ENCODE data around the gene NFATC4. TPM values are rescaled to one million over a fixed set of nuclear protein-coding genes. Genes with fewer than 3 reads are reported as not detected.

Gene NFATC4
- total RNA-seq, 1 donor from 2014 or later, result 0.21 TPM

DNA sequence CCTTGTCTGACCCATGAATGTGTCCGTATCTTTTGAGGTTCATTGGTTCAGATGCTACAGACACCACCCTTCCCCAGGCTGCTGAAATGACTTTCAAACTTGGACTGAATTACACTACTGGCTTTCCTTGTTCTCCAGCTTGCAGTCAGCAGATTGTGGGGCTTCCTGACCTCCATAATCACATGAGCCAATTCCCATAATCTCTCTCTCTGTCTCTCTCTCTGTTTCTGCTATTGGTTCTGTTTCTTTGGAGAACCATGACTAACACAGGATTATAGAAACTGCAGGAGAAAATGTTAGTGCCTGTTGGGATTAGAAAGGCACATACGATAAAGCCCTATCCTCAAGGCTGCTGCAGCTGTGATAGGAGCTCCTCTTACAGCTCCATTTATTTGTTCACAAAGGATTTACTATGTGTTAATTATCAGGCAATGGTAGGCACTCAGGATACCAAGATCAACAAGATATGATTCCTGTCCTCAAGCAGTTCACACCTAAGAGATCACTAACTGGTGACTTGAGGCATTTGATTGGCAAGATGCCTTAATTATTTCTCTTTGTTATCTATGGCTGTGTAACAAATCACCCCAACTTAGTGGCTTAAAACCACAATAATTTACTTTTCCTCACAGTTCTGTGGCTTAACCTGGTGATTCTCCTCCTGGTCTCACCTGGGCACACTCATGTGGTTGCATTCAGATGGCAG, 20.6 kb downstream of the NFATC4 start:
- no peaks in the 10 kb centered on the region for H3K9me3 Mint-ChIP-seq
- H3K4me3 Mint-ChIP-seq (ENCODE audit: low read depth), result no peak overlapping the region

DNA sequence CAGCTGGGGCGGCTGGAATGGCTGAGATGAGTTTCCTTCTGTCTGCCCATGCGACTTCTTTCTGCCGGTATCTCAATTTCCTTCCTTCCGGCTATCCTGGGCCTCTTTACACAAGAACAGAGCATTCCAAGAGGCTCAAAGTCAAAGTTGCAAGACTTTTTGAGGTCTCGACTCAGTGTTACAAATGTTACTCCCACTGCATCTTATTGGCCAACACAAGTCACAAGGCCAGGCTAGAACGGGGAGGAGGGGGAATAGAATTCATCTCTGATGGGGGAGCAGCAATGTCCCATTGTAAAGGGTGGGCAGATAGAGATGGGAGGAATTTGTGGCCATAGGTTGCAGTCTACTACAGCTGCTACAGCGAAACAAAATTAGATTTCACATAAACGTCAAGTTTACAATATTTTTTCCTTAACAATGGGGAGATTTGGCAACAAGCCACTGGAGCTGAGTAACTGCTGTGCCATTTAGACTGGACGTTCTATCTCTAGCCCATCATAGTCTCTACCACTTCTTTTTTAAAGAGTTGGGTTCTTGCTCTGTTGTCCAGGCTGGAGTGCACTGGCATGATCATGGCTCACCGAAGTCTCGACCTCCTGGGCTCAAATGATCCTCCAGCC, 21.4 kb downstream of the NFATC4 start:
- H3K27ac Mint-ChIP-seq, result no peak overlapping the region
- peaks cover 32% of the 10 kb centered on the region for H3K27me3 Mint-ChIP-seq (ENCODE audit: low read depth)
- intact Hi-C loops (cut with micrococcal nuclease), result no loop called here
- H3K9me3 Mint-ChIP-seq, result no peaks in the 10 kb centered on the region
- no peak for DNase-seq (ENCODE audit: low spot score)
- no peak overlapping the region for H3K4me3 Mint-ChIP-seq (ENCODE audit: low read depth)
- no peaks in the 10 kb centered on the region for H3K36me3 Mint-ChIP-seq (ENCODE audit: low read depth)
- H3K4me1 Mint-ChIP-seq (ENCODE audit: low read depth), result no peaks in the 10 kb centered on the region

More for the DNA sequence above, 20.6 kb downstream of the NFATC4 start:
- no peaks in the 10 kb centered on the region for H3K36me3 Mint-ChIP-seq (ENCODE audit: low read depth)
- no peak overlapping the region for H3K27ac Mint-ChIP-seq
- no peaks in the 10 kb centered on the region for H3K4me1 Mint-ChIP-seq (ENCODE audit: low read depth)
- H3K27me3 Mint-ChIP-seq (ENCODE audit: low read depth), result peaks cover 33% of the 10 kb centered on the region
- DNase-seq (ENCODE audit: low spot score), result no peak
- intact Hi-C loops (cut with micrococcal nuclease), result no loop called here

DNA sequence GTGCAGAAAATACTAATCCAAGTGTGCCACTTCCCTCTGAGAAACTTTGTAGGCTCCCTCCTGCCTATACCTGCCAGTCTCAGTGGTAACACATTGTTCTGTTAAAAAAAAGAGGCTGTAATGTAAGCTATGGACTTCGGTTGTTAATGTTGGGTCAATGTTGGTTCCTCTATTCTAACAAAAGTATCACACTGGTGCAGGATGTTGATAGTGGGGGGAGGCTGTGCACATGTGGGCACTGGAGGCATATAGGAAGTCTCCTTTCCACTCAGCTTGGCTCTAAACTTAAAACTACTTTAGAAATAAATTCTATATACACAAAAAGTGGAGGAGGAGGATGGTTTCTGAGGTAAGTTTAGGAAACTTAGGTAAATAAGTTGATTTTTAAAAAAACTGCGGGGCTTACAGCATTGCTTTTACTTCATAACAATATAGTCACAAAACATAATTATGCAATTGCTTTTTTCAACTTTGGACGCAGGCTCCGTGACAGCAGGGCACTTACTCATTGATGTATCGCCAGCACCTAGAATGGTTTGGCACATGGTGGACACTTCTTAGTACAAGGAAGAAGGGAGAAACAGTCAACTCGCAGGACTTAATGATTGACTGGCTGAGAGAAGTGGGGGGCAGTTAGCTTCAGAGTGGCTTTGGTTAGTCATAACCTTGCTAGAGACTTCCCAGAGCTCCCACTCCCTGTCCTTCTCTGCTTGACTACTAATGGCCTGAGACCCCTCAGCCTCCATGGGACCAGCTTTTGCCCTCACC, 22.9 kb downstream of the NFATC4 start:
- Mint-ChIP-seq H3K27ac (no peak overlapping the region), H3K4me1 (ENCODE audit: low read depth) (no peaks in the 10 kb centered on the region), H3K36me3 (ENCODE audit: low read depth) (no peaks in the 10 kb centered on the region), H3K27me3 (ENCODE audit: low read depth) (peaks cover 31% of the 10 kb centered on the region), H3K9me3 (no peaks in the 10 kb centered on the region), H3K4me3 (ENCODE audit: low read depth) (no peak overlapping the region)
- no peak for DNase-seq (ENCODE audit: low spot score)
- intact Hi-C loops (cut with micrococcal nuclease), result no loop called here

DNA sequence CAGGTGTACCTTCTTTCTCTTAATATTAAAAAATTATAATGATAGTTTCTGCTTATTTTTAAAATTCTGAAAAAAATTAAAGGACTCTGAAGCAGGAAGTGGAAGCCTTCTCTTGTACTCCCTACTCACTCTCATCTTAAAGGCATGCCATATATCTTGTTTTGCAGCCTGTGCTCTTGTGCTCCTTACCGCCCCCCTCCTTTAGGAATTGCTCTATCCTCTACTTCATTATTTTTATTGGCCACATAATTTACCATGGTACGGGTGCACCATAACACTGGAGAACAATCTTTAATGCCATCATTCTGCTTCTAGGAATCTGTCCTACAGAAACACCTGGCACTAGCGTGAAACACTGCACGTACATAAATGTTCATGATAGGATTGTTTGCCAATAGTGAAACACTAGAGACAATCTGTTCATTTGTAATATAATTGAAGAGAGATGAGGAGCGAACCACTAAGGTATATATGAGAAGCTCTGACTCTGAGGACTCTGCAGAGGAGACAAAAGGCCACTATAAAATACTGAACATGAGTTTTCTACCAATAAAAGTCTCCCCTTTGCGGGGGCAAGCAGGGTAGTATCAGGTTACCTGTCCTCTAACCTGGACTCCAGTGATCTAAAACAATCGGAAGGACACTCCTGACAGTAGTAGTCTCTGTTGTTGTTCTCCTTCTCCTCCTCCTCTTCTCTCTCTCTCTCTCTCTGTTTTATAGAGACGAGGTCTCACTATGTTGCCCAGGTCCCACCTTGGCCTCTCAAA, 24.5 kb downstream of the NFATC4 start:
- no peak overlapping the region for H3K4me3 Mint-ChIP-seq (ENCODE audit: low read depth)
- no peak for DNase-seq (ENCODE audit: low spot score)
- H3K4me1 Mint-ChIP-seq (ENCODE audit: low read depth), result no peaks in the 10 kb centered on the region
- peaks cover 39% of the 10 kb centered on the region for H3K27me3 Mint-ChIP-seq (ENCODE audit: low read depth)
- H3K27ac Mint-ChIP-seq, result no peak overlapping the region
- intact Hi-C loops (cut with micrococcal nuclease), result no loop called here
- no peaks in the 10 kb centered on the region for H3K36me3 Mint-ChIP-seq (ENCODE audit: low read depth)
- H3K9me3 Mint-ChIP-seq, result no peaks in the 10 kb centered on the region

DNA sequence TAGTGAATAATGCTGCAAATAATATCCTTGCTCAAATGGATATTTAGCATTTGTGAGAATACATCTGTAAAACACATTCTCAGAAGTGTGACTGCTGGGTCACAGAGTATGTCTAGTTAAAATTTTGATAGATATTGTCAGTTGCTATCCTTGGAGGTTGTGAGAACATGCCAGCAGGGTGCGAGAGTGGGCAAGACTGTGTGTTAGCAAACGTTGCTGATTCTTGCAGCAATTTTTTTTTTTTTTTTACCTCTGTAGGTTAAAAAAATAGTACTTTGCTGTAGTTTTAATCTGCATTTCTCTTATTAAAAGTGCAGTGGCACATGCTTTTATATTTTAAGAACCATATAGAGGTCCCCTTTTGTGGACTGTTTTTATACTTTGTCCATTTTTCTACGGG, 26.3 kb downstream of the NFATC4 start:
- H3K27ac Mint-ChIP-seq, result no peak overlapping the region
- H3K36me3 Mint-ChIP-seq (ENCODE audit: low read depth), result no peaks in the 10 kb centered on the region
- intact Hi-C loops (cut with micrococcal nuclease), result no loop called here
- H3K4me3 Mint-ChIP-seq (ENCODE audit: low read depth), result no peak overlapping the region
- peaks cover 26% of the 10 kb centered on the region for H3K27me3 Mint-ChIP-seq (ENCODE audit: low read depth)
- no peaks in the 10 kb centered on the region for H3K4me1 Mint-ChIP-seq (ENCODE audit: low read depth)
- DNase-seq (ENCODE audit: low spot score), result no peak
- no peaks in the 10 kb centered on the region for H3K9me3 Mint-ChIP-seq

DNA sequence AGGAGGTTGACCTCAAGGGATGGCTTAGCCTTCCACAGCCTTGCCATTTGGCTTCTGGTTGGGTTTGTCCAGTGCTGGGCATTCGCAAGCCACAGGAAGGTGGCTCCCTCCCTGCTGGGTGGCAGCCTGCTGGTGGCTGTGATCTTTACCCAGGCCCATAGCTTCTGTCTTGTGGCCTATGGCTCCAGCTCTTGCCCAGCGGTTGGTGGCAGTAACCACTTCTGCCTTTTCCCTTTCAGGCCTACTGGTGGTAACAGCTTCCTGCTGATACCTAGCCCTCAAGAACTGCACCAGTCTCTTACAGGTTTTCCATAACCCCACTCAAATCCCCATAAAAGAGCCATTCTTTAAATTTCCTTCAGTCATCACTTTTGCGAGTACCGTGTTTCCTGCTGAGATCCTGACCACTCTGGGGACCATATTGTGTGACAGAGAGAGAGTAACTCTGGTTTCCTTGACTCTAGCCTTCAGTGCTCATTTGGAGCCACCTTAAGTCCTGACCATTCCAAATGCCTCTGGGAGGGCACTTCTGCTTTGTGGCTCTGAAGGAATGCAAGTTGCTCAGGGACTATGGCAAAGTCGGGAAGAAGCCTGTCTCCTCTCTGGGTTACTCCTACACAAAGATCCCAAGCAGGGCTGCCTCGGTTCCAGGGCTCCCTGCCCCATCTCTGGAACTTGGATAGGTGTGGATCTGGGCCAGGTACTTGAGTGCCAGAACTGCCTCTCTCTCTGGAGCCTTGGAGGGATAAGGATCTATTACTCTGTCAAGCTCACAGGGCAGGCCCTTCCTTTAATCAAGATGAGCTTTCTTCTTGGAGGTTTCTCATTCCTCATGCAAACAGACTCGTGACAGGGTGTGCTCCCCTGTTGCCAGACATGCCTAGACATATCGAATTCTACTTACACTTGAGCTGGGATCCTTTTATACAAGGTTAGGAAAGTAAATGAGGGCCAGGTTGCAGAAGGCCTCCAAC, 27.9 kb downstream of the NFATC4 start:
- intact Hi-C loops (cut with micrococcal nuclease), result no loop called here

DNA sequence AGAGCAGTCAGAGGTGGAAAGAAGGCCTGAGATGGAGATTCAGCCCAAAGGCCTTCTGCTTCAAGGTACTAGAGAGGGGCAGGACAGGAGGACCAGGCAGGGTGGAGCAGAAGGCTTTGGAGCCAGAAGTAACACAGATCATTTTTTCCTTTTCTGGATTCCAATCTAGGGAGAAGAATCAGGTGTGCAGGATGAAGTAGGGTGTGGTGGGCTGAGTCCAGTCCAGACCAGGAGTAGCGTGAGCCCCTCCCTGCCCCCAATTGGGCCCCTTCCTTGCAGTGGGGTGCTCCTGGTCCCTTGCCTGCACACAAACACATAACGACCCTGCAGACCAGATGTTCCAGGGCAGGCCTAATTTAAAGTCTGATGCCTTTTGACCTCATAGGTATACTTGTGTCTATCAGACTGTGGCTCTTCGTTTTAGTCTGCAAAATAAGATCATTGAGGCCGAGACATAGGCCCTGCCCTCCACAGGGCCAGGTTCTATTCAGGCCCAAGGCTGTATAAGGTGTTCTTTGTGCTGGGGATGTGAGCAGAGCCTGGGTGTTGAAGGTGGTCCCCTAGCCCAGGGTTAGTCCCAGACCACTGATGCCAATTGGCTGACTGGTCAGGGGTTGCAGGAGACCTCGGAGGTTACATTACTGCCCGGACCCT, 29.8 kb downstream of the NFATC4 start:
- Mint-ChIP-seq H3K9me3 (no peaks in the 10 kb centered on the region), H3K27ac (no peak overlapping the region), H3K4me3 (ENCODE audit: low read depth) (no peak overlapping the region), H3K36me3 (ENCODE audit: low read depth) (no peaks in the 10 kb centered on the region), H3K27me3 (ENCODE audit: low read depth) (peaks cover 43% of the 10 kb centered on the region), H3K4me1 (ENCODE audit: low read depth) (peaks cover 2% of the 10 kb centered on the region)
- intact Hi-C loops (cut with micrococcal nuclease), result no loop called here
- no peak for DNase-seq (ENCODE audit: low spot score)

More for the DNA sequence above, 27.9 kb downstream of the NFATC4 start:
- no peaks in the 10 kb centered on the region for H3K36me3 Mint-ChIP-seq (ENCODE audit: low read depth)
- no peak for DNase-seq (ENCODE audit: low spot score)
- no peaks in the 10 kb centered on the region for H3K9me3 Mint-ChIP-seq
- peaks cover 34% of the 10 kb centered on the region for H3K27me3 Mint-ChIP-seq (ENCODE audit: low read depth)
- H3K4me3 Mint-ChIP-seq (ENCODE audit: low read depth), result no peak overlapping the region
- H3K27ac Mint-ChIP-seq, result no peak overlapping the region
- peaks cover 2% of the 10 kb centered on the region for H3K4me1 Mint-ChIP-seq (ENCODE audit: low read depth)

DNA sequence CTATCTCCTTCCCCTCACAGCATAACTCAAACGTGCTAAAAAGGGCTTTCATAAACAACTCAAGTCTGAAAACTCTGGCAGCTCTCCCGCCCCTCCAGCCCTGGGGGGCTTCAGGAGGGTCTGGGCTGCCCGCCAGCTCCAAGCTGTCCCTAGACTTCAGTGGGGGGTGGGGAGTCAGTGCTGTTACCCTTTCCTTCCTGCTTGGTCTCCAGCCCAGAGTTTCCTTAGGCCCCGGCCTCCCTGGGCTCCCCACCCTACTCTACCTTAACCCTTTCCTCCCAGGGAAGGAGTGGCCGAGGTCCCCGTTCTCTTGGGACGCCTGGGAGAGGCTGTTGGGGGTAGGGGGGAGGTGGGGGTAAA, 30.3 kb downstream of the NFATC4 start:
- Mint-ChIP-seq H3K27ac (no peak overlapping the region), H3K4me1 (ENCODE audit: low read depth) (peaks cover 2% of the 10 kb centered on the region), H3K36me3 (ENCODE audit: low read depth) (no peaks in the 10 kb centered on the region), H3K27me3 (ENCODE audit: low read depth) (peaks cover 48% of the 10 kb centered on the region), H3K9me3 (no peaks in the 10 kb centered on the region), H3K4me3 (ENCODE audit: low read depth) (no peak overlapping the region)
- intact Hi-C loops (cut with micrococcal nuclease), result no loop called here
- no peak for DNase-seq (ENCODE audit: low spot score)

DNA sequence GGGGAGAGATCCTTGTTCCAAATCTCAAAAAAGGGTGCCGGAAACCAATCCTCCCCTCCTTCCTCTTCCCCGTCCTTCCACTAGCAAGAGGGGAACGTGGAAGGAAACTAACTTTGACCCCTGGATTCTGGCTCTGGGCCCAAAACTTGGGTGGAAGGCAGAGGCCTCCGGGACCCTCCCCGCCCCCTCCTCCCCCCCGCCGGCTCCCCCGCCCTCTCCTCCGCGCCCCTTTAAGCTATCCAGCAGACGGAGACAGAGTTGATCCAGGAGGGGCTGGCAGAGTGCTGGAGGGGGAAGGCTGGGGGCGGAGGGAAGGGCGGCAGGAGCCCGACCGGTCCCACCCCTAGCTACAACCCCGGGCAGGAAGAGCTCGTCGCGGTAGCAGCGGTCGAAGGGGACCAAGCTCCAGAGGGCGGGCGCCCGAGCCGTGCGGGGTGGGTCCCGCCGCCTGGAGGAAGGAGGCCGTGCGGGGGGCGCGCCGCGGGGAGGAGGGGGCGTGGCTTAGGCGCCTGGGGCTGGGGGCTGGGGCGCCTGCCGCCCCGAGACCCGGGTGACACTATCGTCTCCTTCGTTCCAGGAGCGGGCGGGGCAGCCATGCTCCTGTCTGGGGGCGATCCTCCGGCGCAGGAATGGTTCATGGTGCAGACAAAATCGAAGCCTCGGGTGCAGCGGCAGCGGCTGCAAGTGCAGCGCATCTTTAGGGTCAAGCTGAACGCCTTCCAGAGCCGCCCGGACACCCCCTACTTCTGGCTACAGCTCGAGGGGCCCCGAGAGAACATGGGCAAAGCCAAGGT, 30.9 kb downstream of the NFATC4 start, which contains the start of gene NYNRIN:
Gene NYNRIN, plus strand, starts transcription at position 351 of the 794 bp plus-strand sequence. Its CDS starts 244 bp downstream, at position 595.
- no peak for DNase-seq (ENCODE audit: low spot score)
- Mint-ChIP-seq H3K9me3 (no peaks in the 10 kb centered on the region), H3K4me3 (ENCODE audit: low read depth) (peak within 1 kb of the TSS; percentile 28), H3K27me3 (ENCODE audit: low read depth) (peaks cover 54% of the 10 kb centered on the region), H3K36me3 (ENCODE audit: low read depth) (no peaks in the 10 kb centered on the region), H3K4me1 (ENCODE audit: low read depth) (peaks cover 2% of the 10 kb centered on the region), H3K27ac (no peak within 1 kb of the TSS)
- intact Hi-C loops (cut with micrococcal nuclease), result no loop called here

DNA sequence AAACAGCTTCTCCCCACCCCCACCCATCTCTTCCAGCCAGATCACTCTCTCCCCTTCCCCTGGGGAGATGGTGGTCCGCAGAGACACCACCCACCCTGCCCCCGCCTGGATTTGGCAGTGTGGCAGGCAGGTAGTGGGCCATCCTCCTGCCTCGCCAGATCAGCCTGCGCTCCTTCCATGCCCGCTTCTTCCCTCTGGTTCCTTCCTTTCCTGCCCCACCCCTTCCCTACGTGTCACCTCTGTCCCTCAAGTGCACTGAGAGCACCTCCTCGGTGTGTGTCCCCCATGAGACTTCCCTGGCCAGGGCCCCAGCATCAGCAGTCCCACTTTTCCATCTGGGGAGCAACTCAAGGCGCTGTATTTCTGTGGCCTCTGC, 31.5 kb downstream of the NFATC4 start:
- no peaks in the 10 kb centered on the region for H3K9me3 Mint-ChIP-seq
- H3K27me3 Mint-ChIP-seq (ENCODE audit: low read depth), result peaks cover 58% of the 10 kb centered on the region
- H3K27ac Mint-ChIP-seq, result no peak overlapping the region
- H3K4me3 Mint-ChIP-seq (ENCODE audit: low read depth), result peak overlapping the region; percentile 28
- no peak for DNase-seq (ENCODE audit: low spot score)
- intact Hi-C loops (cut with micrococcal nuclease), result no loop called here
- H3K36me3 Mint-ChIP-seq (ENCODE audit: low read depth), result no peaks in the 10 kb centered on the region
- H3K4me1 Mint-ChIP-seq (ENCODE audit: low read depth), result peaks cover 2% of the 10 kb centered on the region

Data from activated T-helper 2 cell treated with anti-CD3 and anti-CD28 coated beads, Interferon-gamma antibody, Interleukin-2, Interleukin-4, amounts not matched to agents 10 μg/mL and 5 μg/mL and 100 μg/mL, durations not matched to agents 14 hours and 24 hours and 36 hours (primary cell).